ENCODE measurements around the gene KIFBP.

GRCh38 chr10:69051303-69051702 is 62.7 kb downstream of the KIFBP start:
- no peak for TF ChIP-seq CTCF (IDR thresholded peaks at IDR 0.05; ENCODE audit: insufficient read depth, low read length, poor library complexity, severe bottlenecking)
- TF ChIP-seq EZH2phosphoT487 (conservative IDR thresholded peaks at IDR 0.05; ENCODE audit: low read length) = no peak
